OCI-LY1 (cell line): ENCODE measurements around the gene TMEM178A.

Source experiments
- CTCF ChIP-seq: fragments of 200-600 bp; sonication (generic), shearing (Covaris generic); IDR thresholded peaks from 2 replicates; pipeline ENCODE4 v1.5.1; 2017; ENCODE audit warnings: mild to moderate bottlenecking, antibody characterized with exemption, low read length, moderate library complexity, mixed read lengths
- EZH2 ChIP-seq: fragments of 200-600 bp; sonication (generic), shearing (Covaris generic); IDR thresholded peaks from 2 replicates; pipeline ENCODE4 v1.8.0; 2017; ENCODE audit warnings: borderline replicate concordance, mixed run types, mild to moderate bottlenecking, antibody characterized with exemption, low read length, moderate library complexity, mixed read lengths

GRCh38 chr2:39685126-39685525, 19.4 kb downstream of the TMEM178A start:
- TF ChIP-seq CTCF (no peak), EZH2 (no peak)
